GM10248 (cell line): ENCODE results near the gene SYT17.

Source experiments
- CTCF ChIA-PET: fragments of 300-600 bp; sonication (Branson Sonifier 250); formaldehyde crosslinking; extraction: SDS; loops from one replicate; lab custom pipeline; 2021; ENCODE audit warnings: antibody characterized with exemption; lab: Yijun Ruan, JAX
- POLR2A ChIA-PET: fragments of 350-650 bp; sonication (Branson Sonifier 250); formaldehyde crosslinking; extraction: SDS; loops from one replicate; lab custom pipeline; 2020; ENCODE audit warnings: antibody characterized with exemption; lab: Yijun Ruan, JAX
- DNase-seq: peaks from one replicate; pipeline ENCODE4 v3.0.0; 2012; ENCODE audit errors: extremely low spot score
- TF ChIP-seq, protein P1 (sequence below): IDR thresholded peaks from 2 replicates; pipeline ENCODE4 v1.5.1; 2012; ENCODE audit warnings: mild to moderate bottlenecking, low read depth; ENCODE audit errors: extremely low read depth, missing control alignments, control extremely low read depth

SYT17 gene

DNA sequence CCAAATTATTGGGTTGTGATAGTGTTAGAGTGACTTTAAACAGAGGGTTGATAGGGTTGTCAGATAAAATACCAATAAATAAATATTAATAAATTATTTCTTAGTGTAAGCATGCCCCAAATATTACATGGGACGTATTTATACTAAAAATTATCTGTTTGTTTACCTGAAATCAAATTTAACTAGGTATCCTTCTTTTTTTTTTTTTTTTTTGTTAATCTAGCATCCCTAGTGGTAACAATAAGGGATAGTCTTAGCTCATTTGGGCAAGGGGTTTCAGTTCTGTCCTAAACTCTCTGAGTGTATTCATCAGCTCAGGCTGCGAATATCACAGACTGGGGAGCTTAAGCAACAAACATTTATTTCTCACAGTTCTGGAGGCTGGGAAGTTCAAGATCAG lies 118.8 kb downstream of the SYT17 start:
- POLR2A ChIA-PET = no interaction called here
- CTCF ChIA-PET = interaction anchor here (0.9 to 1.4 kb wide), 3 partner anchors 47 to 217 kb away, joined by 3 to 4 read pairs (median 3); no protein-coding TSS in a partner anchor
- no peak for DNase-seq
- TF ChIP-seq, protein P1, sequence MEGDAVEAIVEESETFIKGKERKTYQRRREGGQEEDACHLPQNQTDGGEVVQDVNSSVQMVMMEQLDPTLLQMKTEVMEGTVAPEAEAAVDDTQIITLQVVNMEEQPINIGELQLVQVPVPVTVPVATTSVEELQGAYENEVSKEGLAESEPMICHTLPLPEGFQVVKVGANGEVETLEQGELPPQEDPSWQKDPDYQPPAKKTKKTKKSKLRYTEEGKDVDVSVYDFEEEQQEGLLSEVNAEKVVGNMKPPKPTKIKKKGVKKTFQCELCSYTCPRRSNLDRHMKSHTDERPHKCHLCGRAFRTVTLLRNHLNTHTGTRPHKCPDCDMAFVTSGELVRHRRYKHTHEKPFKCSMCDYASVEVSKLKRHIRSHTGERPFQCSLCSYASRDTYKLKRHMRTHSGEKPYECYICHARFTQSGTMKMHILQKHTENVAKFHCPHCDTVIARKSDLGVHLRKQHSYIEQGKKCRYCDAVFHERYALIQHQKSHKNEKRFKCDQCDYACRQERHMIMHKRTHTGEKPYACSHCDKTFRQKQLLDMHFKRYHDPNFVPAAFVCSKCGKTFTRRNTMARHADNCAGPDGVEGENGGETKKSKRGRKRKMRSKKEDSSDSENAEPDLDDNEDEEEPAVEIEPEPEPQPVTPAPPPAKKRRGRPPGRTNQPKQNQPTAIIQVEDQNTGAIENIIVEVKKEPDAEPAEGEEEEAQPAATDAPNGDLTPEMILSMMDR = no peak

DNA sequence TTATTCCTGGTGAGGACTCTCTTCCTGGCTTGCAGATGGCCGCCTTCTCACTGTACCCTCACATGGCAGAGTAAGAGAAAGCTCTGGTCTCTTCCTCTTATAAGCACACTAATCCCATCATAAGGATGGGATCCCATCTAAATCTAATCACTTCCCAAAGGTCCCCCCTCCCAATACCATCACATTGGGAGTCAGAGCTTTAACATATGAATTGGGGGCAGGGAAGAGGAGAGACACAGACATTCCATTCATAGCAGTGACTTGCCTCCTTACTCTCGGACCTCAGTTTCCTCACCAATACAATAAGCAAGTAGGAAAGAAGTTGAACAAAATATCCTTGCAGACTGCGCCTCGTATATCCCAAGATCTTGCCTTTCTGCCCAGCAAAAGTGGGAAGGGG lies 119.2 kb downstream of the SYT17 start:
- TF ChIP-seq, protein P1 = no peak
- ChIA-PET POLR2A (no interaction called here), CTCF (interaction anchor here (0.9 to 1.3 kb wide), 3 partner anchors 17 to 216 kb away, joined by 3 read pairs; no protein-coding TSS in a partner anchor)
- DNase-seq = no peak

DNA sequence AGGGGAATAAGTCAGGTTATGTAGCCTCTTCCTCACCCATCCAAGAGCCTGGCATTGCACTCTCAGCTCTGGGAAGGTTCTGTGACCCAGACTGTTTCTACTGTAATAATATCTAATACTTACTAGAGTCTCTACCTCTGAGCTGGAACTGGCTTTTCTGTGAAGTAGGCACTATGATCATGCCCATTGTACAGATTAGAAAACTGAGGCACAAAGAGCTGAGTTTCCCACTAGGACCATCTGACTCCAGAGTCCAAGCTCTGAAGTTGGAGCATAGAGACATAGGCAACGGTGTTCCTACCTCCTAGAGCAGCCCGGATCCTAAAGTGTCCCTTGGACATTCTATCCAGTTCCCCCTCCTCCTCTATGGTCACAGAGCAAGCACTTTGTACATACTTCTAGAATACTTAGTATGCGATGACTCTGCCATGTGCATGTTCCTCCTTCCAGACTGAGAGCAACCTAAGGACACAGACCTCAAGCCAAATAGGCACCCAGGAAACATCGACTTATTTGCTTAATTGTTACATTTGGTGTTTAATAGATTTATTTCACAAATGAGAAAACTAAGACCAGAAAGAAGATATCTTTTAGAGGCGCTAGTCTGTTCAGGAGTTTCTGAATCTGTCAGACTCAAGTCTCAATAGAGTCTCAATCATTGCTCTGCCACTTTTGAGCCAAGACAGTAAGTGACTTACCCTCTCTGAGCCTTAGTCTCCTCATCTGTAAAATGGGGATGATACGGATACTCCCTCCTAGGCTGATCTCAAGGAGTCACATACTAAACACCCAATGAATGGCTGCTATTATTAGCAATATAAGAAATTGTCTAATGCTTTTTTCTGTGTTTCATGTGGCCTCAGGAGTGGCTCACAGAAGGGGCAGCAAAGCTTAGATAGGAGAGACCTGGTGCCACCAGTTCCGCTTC lies 121.1 kb downstream of the SYT17 start:
- TF ChIP-seq, protein P1 = no peak
- POLR2A ChIA-PET = no interaction called here
- no peak for DNase-seq
- CTCF ChIA-PET = no interaction called here

DNA sequence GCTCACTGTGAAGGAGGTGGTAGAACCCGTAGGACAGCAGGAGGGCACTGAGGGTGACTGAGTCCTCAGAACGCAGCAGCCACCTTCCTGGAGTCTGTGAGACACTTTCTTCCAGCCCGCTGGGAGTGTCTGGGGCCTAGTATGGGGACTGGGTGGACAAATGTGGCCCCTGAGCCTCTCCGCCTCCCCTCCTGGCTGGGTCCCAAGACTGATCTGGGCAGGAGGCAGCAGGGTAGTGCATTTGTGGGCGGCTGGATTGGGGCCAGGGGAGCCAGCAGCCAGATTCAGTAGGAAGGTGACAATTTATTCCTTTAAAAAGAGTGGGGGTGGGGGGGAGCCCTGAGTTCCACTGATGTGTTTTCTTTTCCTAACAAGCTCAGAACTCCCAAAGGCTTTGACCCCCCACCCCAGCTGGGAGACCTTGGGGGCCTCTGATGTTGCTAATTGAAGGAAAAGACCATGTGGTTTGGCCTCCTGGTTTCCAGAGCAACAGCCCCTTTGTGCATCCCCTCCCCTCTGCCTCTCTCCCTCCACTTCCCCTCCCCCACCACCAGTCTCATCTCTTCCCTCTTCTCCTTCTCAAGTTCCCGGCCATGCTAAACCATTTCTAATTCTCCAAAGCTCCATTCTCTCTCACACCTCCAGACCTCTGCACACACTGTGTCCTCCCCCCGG lies 121.9 kb downstream of the SYT17 start:
- ChIA-PET POLR2A (no interaction called here), CTCF (no interaction called here)
- DNase-seq = no peak
- TF ChIP-seq, protein P1 = no peak

DNA sequence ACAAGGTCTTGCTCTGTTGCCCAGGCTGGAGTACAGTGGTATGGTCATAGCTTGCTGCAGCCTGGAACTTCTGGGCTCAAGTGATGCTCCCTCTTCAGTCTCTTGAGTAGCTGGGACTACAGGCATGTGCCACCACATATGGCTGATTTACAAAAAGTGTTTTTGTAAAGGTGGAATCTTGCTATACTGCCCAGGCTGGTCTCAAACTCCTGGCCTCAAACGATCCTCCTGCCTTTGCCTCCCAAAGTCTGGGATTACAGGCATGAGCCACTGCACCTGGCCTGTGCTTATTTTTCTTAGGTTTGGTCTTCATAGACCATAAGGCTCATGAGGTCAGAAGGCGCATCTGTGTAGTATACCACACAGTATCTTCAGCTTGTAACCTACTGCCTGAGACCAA lies 122.8 kb downstream of the SYT17 start:
- CTCF ChIA-PET = no interaction called here

DNA sequence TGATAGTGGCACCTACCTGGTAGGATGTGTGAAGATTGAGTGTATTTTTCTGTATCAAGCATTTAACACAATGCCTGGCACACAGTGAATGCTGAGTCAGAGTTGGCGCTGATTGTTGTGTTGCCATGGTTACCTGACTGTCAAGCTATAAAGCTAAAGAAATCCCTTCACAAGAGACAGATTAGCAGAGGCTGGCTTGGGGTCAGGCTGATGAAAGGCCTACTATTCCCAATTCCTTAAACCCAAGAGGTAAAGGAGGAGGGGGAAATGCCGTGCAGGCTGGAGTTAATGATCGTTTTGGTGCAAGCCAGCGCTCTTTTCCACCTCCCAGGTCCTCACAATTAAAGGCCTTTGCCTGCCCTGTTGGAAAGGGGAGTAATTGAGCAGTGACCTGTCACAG lies 123.4 kb downstream of the SYT17 start:
- TF ChIP-seq, protein P1 = no peak
- CTCF ChIA-PET = no interaction called here
- no peak for DNase-seq
- POLR2A ChIA-PET = no interaction called here

More for the DNA sequence above, 122.8 kb downstream of the SYT17 start:
- TF ChIP-seq, protein P1 = no peak
- POLR2A ChIA-PET = no interaction called here
- DNase-seq = no peak
